Glutamatergic neuron (in vitro differentiated cells): ENCODE data around the gene CCDC91. TPM values are rescaled to one million over a fixed set of nuclear protein-coding genes. Genes with fewer than 3 reads are reported as not detected.

Experiments
- DNase-seq: peaks from one replicate; pipeline ENCODE4 v3.0.0; 2022
- H3K27ac Mint-ChIP-seq: one replicate; pipeline ENCODE4 v1.8.0; 2020; ENCODE audit warnings: mild to moderate bottlenecking, mixed read lengths, inconsistent platforms; ENCODE audit not compliant: unreplicated experiment
- H3K27me3 Mint-ChIP-seq: one replicate; pipeline ENCODE4 v1.8.0; 2020; ENCODE audit warnings: mild to moderate bottlenecking, moderate library complexity, mixed read lengths, inconsistent platforms; ENCODE audit not compliant: unreplicated experiment
- H3K36me3 Mint-ChIP-seq: one replicate; pipeline ENCODE4 v1.8.0; 2020; ENCODE audit warnings: mild to moderate bottlenecking, mixed read lengths, inconsistent platforms; ENCODE audit not compliant: unreplicated experiment
- H3K4me1 Mint-ChIP-seq: one replicate; pipeline ENCODE4 v1.8.0; 2020; ENCODE audit warnings: mild to moderate bottlenecking, low read depth, mixed read lengths, inconsistent platforms; ENCODE audit not compliant: unreplicated experiment
- H3K4me3 Mint-ChIP-seq: one replicate; pipeline ENCODE4 v1.8.0; 2020; ENCODE audit warnings: mild to moderate bottlenecking, mixed read lengths, inconsistent platforms; ENCODE audit not compliant: unreplicated experiment
- H3K9me3 Mint-ChIP-seq: one replicate; pipeline ENCODE4 v1.8.0; 2020; ENCODE audit warnings: mild to moderate bottlenecking, moderate library complexity, mixed read lengths, inconsistent platforms; ENCODE audit not compliant: unreplicated experiment
- CTCF ChIP-seq: fragments of 200-600 bp; sonication (generic); IDR thresholded peaks from one replicate; pipeline ENCODE4 v1.5.0; 2021; ENCODE audit not compliant: partially characterized antibody, unreplicated experiment
- total RNA-seq: library from RNA; stranded (reverse); fragmentation: NEBNext Ultra II Directional; extraction: Animal tissue kit (Norgen Biotek cat#: 25700); gene quantifications from one replicate; pipeline ENCODE4 v1.2.1, GENCODE V29; 2021; ENCODE audit not compliant: unreplicated experiment

Gene CCDC91
- total RNA-seq, 1 donor from 2014 or later: 37.3 TPM

- no peak overlapping the region for H3K27ac Mint-ChIP-seq
- peaks cover 3% of the 10 kb centered on the region for H3K36me3 Mint-ChIP-seq
- TF ChIP-seq CTCF: no peak
- no peak overlapping the region for H3K4me3 Mint-ChIP-seq
- no peaks in the 10 kb centered on the region for H3K4me1 Mint-ChIP-seq
- peaks cover 2% of the 10 kb centered on the region for H3K9me3 Mint-ChIP-seq
- DNase-seq: no peak
- H3K27me3 Mint-ChIP-seq: no peaks in the 10 kb centered on the region
Measured at GRCh38 chr12:28223858-28224257, 33.6 kb downstream of the CCDC91 start.

- Mint-ChIP-seq H3K27ac (no peak overlapping the region), H3K36me3 (no peaks in the 10 kb centered on the region), H3K4me1 (no peaks in the 10 kb centered on the region), H3K4me3 (no peak overlapping the region), H3K27me3 (no peaks in the 10 kb centered on the region), H3K9me3 (no peaks in the 10 kb centered on the region)
- TF ChIP-seq CTCF: no peak
- no peak for DNase-seq
Measured at GRCh38 chr12:28226705-28227104, 36.4 kb downstream of the CCDC91 start.

GRCh38 chr12:28227251-28227650 is 37.0 kb downstream of the CCDC91 start:
- no peaks in the 10 kb centered on the region for H3K9me3 Mint-ChIP-seq
- no peaks in the 10 kb centered on the region for H3K4me1 Mint-ChIP-seq
- no peak overlapping the region for H3K27ac Mint-ChIP-seq
- no peak overlapping the region for H3K4me3 Mint-ChIP-seq
- TF ChIP-seq CTCF: no peak
- no peak for DNase-seq
- H3K36me3 Mint-ChIP-seq: no peaks in the 10 kb centered on the region
- no peaks in the 10 kb centered on the region for H3K27me3 Mint-ChIP-seq

- Mint-ChIP-seq H3K36me3 (no peaks in the 10 kb centered on the region), H3K9me3 (no peaks in the 10 kb centered on the region), H3K4me1 (no peaks in the 10 kb centered on the region), H3K4me3 (no peak overlapping the region), H3K27ac (no peak overlapping the region), H3K27me3 (no peaks in the 10 kb centered on the region)
- TF ChIP-seq CTCF: no peak
- no peak for DNase-seq
Measured at GRCh38 chr12:28231248-28231647, 41.0 kb downstream of the CCDC91 start.

- H3K4me1 Mint-ChIP-seq: no peaks in the 10 kb centered on the region
- TF ChIP-seq CTCF: no peak
- no peaks in the 10 kb centered on the region for H3K27me3 Mint-ChIP-seq
- H3K27ac Mint-ChIP-seq: no peak overlapping the region
- H3K36me3 Mint-ChIP-seq: peaks cover 2% of the 10 kb centered on the region
- no peaks in the 10 kb centered on the region for H3K9me3 Mint-ChIP-seq
- no peak overlapping the region for H3K4me3 Mint-ChIP-seq
- no peak for DNase-seq
Measured at GRCh38 chr12:28232211-28232928, 42.1 kb downstream of the CCDC91 start.
